NCI-H187 treated with DMSO at 0.1 percent for 48 hours (cell line): ENCODE results near the gene PKIB.
"Not testable (repeated sequence)": the region's sequence is repeated elsewhere in the genome, so short reads cannot be mapped to it uniquely, and the experiment has no call there.

Experiments used
- DNase-seq: peaks from one replicate; lab custom pipeline; 2025; lab: John Stamatoyannopoulos, UW

PKIB gene

GRCh38 chr6:122620902-122621301, 10.7 kb downstream of the PKIB start:
- DNase-seq = no peak

GRCh38 chr6:122621638-122622037, 11.4 kb downstream of the PKIB start:
- DNase-seq = no peak

- peak; percentile 40 for DNase-seq
Observed at GRCh38 chr6:122622479-122622878, 12.3 kb downstream of the PKIB start.

- DNase-seq = no peak
Observed at GRCh38 chr6:122623279-122623678, 13.1 kb downstream of the PKIB start.

- DNase-seq = no peak
Observed at GRCh38 chr6:122624853-122625252, 14.6 kb downstream of the PKIB start.

GRCh38 chr6:122628714-122629113, 18.5 kb downstream of the PKIB start:
- no peak for DNase-seq

GRCh38 chr6:122631571-122632249, 21.5 kb downstream of the PKIB start:
- no peak for DNase-seq

DNA sequence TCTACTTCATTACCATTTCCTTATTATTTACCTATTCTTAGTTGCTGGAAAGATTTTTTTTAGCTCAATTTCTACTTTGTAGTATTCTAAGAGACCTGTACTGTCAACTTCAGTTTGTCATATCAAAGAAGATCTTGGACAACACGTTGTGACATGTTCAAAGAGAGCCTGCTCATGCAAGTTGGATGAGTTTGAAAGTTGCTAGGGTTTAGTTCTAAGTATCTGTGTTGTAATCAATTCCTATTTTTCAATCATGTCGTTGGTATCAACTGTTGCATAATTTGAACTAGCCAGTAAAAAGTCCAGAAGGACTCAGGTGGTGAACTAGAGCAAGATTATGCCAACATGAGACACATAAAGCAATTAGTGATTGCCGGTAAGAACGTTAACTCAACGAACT, 30.2 kb downstream of the PKIB start:
- DNase-seq = no peak

DNA sequence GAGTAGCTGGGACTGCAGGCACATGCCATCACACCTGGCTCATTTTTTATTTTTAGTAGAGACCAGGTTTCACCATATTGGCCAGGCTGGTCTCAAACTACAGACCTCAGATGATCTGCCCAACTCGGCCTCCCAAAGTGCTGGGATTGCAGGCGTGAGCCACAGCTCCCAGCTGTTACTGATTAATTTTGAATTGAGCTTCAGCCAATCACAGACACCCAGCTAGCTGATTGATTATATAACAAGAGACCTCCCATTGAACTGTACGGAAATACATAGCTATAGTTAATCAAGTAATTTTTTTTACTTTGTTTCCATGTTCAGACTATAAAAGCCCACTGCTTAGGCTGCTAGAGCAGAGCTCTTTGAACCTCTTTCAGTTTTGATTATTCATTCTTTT, 31.6 kb downstream of the PKIB start:
- DNase-seq = no peak

- DNase-seq = not testable (repeated sequence)
Observed at GRCh38 chr6:122642604-122643003, 32.4 kb downstream of the PKIB start.

- DNase-seq = no peak
Observed at GRCh38 chr6:122645256-122645655, 35.1 kb downstream of the PKIB start.

DNA sequence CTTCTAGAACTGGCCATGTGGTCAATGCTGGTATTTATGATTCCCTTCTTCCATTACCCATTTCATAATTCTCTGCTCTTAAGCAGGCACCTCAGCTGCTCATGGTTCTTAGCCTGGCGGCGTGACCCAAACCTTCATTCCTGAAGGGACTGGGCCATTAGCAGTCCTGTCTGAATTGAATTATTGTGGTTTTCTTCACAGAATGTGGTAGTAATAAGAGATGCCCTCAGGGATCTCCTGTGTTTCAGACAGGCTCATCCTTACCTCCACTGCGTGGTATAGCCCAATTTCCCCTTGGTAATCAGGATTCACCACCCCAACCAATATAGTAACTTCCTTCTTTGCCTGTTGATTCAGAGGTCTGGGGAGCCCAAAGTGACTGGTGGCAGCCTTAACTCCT, 37.6 kb downstream of the PKIB start:
- no peak for DNase-seq

- no peak for DNase-seq
Observed at GRCh38 chr6:122648726-122649125, 38.5 kb downstream of the PKIB start.

DNA sequence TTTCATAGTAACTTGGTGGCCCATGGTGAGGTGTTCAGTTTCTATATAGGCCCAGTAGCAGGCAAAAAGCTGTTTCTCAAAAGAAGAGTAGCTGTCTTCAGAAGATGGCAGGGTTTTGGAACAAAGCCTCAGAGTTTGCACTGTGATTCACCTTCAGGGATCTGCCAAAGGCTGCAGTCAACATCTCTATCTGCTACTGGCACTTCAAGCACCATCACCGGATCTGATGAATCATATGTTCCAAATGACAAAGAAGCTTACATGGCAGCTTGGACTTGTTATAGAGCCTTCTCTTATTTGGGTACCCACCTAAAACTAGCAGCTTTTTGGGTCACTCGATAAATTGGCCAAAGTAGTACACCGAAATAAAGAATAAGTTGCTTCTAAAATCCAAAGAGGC, 39.5 kb downstream of the PKIB start:
- no peak for DNase-seq

- no peak for DNase-seq
Observed at GRCh38 chr6:122650403-122650802, 40.2 kb downstream of the PKIB start.

GRCh38 chr6:122651031-122651430, 40.8 kb downstream of the PKIB start:
- no peak for DNase-seq

DNA sequence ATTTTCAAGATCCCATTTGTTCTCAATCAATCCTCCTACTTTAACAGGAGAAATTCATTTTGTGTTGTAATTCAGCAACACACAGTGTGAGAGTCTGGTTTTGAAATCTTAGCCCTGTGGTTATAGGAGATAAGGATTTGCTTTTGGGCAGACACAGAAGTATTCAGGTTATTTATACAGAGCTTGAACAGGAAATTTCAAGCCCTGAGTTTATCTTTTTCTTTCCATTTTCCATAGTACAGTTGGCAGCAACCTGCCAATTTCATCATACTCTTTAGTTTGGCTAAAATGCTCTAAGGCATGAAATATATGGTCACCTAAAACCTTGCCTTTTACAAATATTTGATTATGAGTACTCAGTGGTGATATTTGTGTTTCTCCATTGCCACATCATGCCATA, 41.4 kb downstream of the PKIB start:
- DNase-seq = no peak

DNA sequence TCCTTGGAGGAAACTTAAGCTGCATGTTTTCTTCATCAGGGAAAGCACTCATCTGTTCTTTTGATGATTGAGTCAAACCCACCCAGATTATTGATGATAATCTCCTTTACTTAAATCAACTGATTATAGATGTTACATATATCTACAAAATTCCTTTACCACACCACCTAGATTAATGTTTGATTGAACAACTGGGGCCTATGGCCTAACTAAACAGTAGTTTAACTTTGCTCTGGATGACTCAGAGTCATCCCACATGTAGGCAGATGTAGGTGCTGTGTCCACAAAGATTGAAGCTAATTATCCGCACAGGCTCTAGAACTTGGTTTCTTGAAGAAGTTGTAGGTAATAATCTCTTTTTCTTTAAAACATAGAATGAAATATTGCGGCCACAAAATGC, 42.2 kb downstream of the PKIB start:
- DNase-seq = no peak

DNA sequence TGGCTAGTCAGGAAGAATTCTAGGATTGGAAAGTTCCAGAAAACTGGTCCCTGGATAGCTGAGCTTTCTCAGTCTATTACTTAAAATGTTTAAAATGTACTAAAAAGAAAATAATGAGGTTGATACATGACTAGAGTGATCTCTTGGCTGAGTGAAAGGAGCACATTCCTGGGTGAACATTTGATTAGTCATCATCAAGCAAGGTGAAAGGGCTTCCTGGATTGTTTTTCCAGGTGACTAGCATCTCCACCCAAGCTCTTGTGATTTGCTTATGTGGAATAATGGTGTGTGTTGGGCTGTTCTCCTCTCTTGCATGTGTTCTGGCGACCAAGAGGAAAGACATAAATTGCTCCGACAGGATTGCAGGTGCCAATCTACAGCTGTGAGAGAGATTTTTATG, 42.9 kb downstream of the PKIB start:
- DNase-seq = no peak

DNA sequence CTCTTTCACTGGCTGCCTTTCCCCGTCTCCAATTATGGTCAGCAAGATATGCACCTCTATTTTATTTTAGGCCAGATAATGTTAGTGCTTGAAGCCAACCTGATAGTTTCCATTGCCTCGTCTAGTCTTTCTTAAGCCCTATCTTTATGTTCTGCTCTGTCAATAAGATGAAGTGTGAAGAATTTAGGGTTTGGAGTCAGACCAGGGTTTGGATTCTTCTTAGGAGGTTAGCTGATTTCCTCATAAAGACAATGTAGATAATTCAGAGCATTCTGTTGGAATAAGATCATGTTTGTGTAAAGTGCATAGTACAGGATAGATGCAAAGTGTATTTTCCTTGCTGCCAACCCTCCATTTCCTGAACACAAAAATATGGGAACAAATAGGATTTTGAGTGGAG, 43.8 kb downstream of the PKIB start:
- no peak for DNase-seq

DNA sequence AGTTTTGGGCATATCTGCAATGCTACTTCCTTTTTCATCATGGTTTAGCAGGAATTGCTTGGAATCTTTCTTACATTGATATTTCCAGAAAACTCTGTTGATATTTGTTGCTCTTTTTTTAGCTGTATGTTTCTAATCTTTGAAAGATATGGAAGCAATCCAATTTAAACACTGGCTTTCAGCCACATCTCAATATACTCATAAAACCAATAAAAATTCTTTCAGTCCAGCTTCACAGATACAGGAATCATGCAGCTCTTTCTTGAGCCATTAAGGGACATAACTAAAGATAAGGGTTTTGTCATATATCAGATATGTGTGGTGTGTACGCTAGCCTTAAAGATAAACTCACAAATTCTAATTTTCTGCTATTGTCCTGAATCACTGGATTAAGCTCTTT, 47.4 kb downstream of the PKIB start:
- no peak for DNase-seq

GRCh38 chr6:122660296-122660695, 50.1 kb downstream of the PKIB start:
- DNase-seq = no peak

GRCh38 chr6:122663981-122664380, 53.8 kb downstream of the PKIB start:
- DNase-seq = no peak

DNA sequence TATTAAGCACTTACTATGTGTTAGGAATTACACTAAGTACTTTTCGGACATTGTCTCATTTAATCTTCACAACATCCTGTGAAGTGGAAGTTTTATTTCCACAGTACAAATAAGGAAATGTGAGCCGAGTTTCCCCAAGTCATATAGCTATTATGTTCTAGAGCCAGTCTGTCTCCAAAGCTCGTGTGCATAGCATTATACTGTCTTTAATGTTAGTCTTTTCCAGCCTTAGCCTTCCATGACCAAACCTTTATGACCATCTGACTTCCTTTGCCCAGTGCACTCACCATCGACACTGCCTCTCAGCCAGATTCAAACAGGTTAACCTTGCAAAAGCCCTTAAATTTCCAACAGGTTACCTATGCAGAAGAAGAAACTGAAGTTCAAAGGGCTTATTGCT, 55.7 kb downstream of the PKIB start:
- no peak for DNase-seq

DNA sequence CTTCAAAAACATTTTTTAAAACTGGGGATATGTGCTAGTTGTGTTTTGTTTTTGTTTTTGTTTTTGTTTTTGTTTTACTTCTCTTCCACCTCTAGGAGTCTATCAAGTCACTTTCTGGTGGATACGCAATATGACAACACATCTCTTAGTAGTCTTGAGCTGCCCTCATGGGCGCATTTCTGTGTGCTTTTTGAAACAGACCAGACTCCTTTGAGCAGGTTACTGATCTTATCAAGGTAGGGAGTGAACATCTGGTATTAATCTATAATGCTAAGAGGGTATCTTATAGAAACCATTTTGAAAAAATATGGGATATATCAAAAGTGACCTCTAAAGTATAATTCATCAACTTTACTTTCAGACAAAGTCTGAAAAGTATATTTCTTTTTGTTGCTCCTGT, 56.2 kb downstream of the PKIB start:
- no peak for DNase-seq
